GM12878 (cell line): ENCODE data around the gene KRT80. TPM values are rescaled to one million over a fixed set of nuclear protein-coding genes. Genes with fewer than 3 reads are reported as not detected.

Source experiments
- ATAC-seq: fragments of 200-7000 bp; cut with Tn5 transposase; 3 replicates; pipeline ENCODE4 v1.9.1; 2020; ENCODE audit warnings: mild to moderate bottlenecking, moderate library complexity
- BruUV-seq: library from RNA; stranded (reverse); fragments of 400-500 nt; replicated peaks from 2 replicates; lab custom pipeline; 2021; lab: Mats Ljungman, UMichigan
- CTCF ChIA-PET: fragments of 300-600 bp; sonication (Branson Sonifier 250); formaldehyde crosslinking; extraction: SDS; loops from one replicate; lab custom pipeline; 2021; ENCODE audit warnings: inconsistent platforms; lab: Yijun Ruan, JAX
- POLR2A ChIA-PET: fragments of 350-600 bp; formaldehyde crosslinking; extraction: SDS; loops from one replicate; lab custom pipeline; 2021; ENCODE audit warnings: inconsistent platforms; lab: Charles Lee
- RAD21 ChIA-PET: fragments of 300-600 bp; sonication (Branson Sonifier 250); formaldehyde crosslinking; loops from one replicate; lab custom pipeline; 2023; ENCODE audit warnings: antibody characterized with exemption; ENCODE audit not compliant: unreplicated experiment; lab: Charles Lee
- SMC1A ChIA-PET: fragments of 300-600 bp; sonication (Branson Sonifier 250); formaldehyde crosslinking; loops from one replicate; lab custom pipeline; 2023; ENCODE audit not compliant: unreplicated experiment, uncharacterized antibody; lab: Charles Lee
- DNase-seq: peaks from one replicate; pipeline ENCODE4 v3.0.0-alpha.2; 2011; ENCODE audit warnings: low read depth, low spot score
- FAIRE-seq: peaks from 3 replicates; lab custom pipeline; 2011; peaks lifted over from hg19 to GRCh38; lab: Jason Lieb, UNC
- H2AFZ ChIP-seq: 2 replicates; pipeline ENCODE4 v1.6.0; 2011; ENCODE audit warnings: low read depth, low read length, control low read depth; ENCODE audit not compliant: control insufficient read depth
- H3K27ac ChIP-seq: 2 replicates; pipeline ENCODE4 v1.5.1; 2011; ENCODE audit warnings: control low read depth; ENCODE audit not compliant: control insufficient read depth, insufficient read depth
- H3K27me3 ChIP-seq, 2 experiments: replicated peaks in 1 of 2; 2 replicates each; pipeline versions ENCODE4 v1.6.0 to v1.6.1; 2011; ENCODE audit warnings: low read length in 1 of 2; ENCODE audit not compliant: control insufficient read depth in 2 of 2, insufficient read depth in 2 of 2
- H3K36me3 ChIP-seq, 2 experiments: 2 replicates each; pipeline ENCODE4 v1.5.1; 2011; ENCODE audit warnings: low read length in 1 of 2; ENCODE audit not compliant: control insufficient read depth in 2 of 2, insufficient read depth in 2 of 2
- H3K4me1 ChIP-seq: 2 replicates; pipeline ENCODE4 v1.6.1; 2011; ENCODE audit warnings: mild to moderate bottlenecking, low read length, moderate library complexity, mixed read lengths; ENCODE audit not compliant: control insufficient read depth, insufficient read depth
- H3K4me2 ChIP-seq: 2 replicates; pipeline ENCODE4 v1.6.0; 2011; ENCODE audit warnings: control low read depth; ENCODE audit not compliant: control insufficient read depth, insufficient read depth
- H3K4me3 ChIP-seq: fragments of 200-600 bp; sonication (generic); 2 replicates; pipeline ENCODE4 v1.5.1; 2016
- H3K79me2 ChIP-seq: 2 replicates; pipeline ENCODE4 v1.6.0; 2011; ENCODE audit warnings: low read length; ENCODE audit not compliant: control insufficient read depth, insufficient read depth
- H3K9ac ChIP-seq: 2 replicates; pipeline ENCODE4 v1.8.0; 2011; ENCODE audit warnings: low read length, control low read depth, mixed read lengths; ENCODE audit not compliant: control insufficient read depth, insufficient read depth
- H3K9me3 ChIP-seq: replicated peaks from 3 replicates; pipeline ENCODE4 v1.5.1; 2011; ENCODE audit warnings: mild to moderate bottlenecking, low read length; ENCODE audit not compliant: control insufficient read depth, insufficient read depth
- H4K20me1 ChIP-seq: 2 replicates; pipeline ENCODE4 v1.6.0; 2011; ENCODE audit not compliant: control insufficient read depth, insufficient read depth
- CBX3 ChIP-seq: fragments of 200-600 bp; sonication (generic); IDR thresholded peaks from 2 replicates; pipeline ENCODE4 v1.6.1; 2016; ENCODE audit warnings: low read depth, borderline replicate concordance
- EGR1 ChIP-seq, 2 experiments: IDR thresholded peaks; 1 replicate in 1 of 2; 2 replicates in 1 of 2; pipeline ENCODE4 v1.6.1; 2011 to 2012; ENCODE audit warnings: low read depth in 2 of 2, low read length in 2 of 2, borderline replicate concordance in 1 of 2, mild to moderate bottlenecking in 1 of 2, moderate library complexity in 1 of 2
- EZH2 ChIP-seq: IDR thresholded peaks from 2 replicates; pipeline ENCODE4 v1.6.1; 2012; ENCODE audit warnings: low read depth, mild to moderate bottlenecking, control low read depth, inconsistent platforms, low read length, borderline replicate concordance; ENCODE audit not compliant: control insufficient read depth
- KLF5 ChIP-seq: fragments of 450-650 bp; IDR thresholded peaks from 2 replicates; pipeline ENCODE4 v1.6.1; 2014; ENCODE audit warnings: mild to moderate bottlenecking; ENCODE audit not compliant: partially characterized antibody
- SP1 ChIP-seq: IDR thresholded peaks from one replicate; pipeline ENCODE4 v1.6.1; 2011; ENCODE audit warnings: low read depth, low read length
- whole genome bisulfite sequencing: methylation state at CpG from one replicate; pipeline ENCODE4 v1.1.6; 2016; ENCODE audit warnings: low lambda C conversion rate; ENCODE audit not compliant: insufficient replicate concordance, insufficient coverage; ENCODE audit errors: missing lambda C conversion rate; 5-methylcytosine and 5-hydroxymethylcytosine counted together
- in situ Hi-C: fragments of 300-500 bp; cut with MboI; formaldehyde crosslinking; loops from 9 replicates; pipeline ENCODE4 v1.14.3; 2018; ENCODE audit warnings: mixed read lengths
- intact Hi-C: fragments of 100-400 bp; cut with micrococcal nuclease; formaldehyde crosslinking; loops from one replicate; pipeline ENCODE4 v1.14.2; 2022; ENCODE audit not compliant: unreplicated experiment
- polyA plus RNA-seq, 11 experiments: library from polyadenylated mRNA; depleted of rRNA in 4 of 11; unstranded in 6 of 11; stranded (reverse) in 5 of 11; fragments of >200 nt; fragmentation: Nextera tagmentation in 4 of 11; fragmentation: Illumina TruSeq in 1 of 11; extraction: Ambion mirVana in 4 of 11; extraction: Trizol in 1 of 11; gene quantifications; 1 replicate in 1 of 11; 2 replicates in 10 of 11; pipeline versions ENCODE4 v1.2.1 to v1.2.3, GENCODE V29; 2011 to 2016; ENCODE audit warnings: inconsistent platforms in 2 of 11, missing spikeins in 2 of 11, low read depth in 1 of 11
- total RNA-seq, 4 experiments: library from RNA; depleted of rRNA in 3 of 4; stranded (reverse); fragments of >200 nt in 3 of 4; fragmentation: Illumina TruSeq in 1 of 4; extraction: Trizol in 1 of 4; gene quantifications; 2 replicates each; pipeline versions ENCODE4 v1.2.1 to v1.2.3, GENCODE V29; 2013 to 2021
- TF ChIP-seq, protein P1 (sequence below): IDR thresholded peaks from 2 replicates; pipeline ENCODE4 v1.6.1; 2012; ENCODE audit warnings: low read length, inconsistent platforms

KRT80 gene
- total and polyA plus RNA-seq, 10 of the 15 experiments (the other 5 are each of a cell fraction or from before 2014, with no cell fraction given), result 0.01 TPM; not detected in 9

DNA sequence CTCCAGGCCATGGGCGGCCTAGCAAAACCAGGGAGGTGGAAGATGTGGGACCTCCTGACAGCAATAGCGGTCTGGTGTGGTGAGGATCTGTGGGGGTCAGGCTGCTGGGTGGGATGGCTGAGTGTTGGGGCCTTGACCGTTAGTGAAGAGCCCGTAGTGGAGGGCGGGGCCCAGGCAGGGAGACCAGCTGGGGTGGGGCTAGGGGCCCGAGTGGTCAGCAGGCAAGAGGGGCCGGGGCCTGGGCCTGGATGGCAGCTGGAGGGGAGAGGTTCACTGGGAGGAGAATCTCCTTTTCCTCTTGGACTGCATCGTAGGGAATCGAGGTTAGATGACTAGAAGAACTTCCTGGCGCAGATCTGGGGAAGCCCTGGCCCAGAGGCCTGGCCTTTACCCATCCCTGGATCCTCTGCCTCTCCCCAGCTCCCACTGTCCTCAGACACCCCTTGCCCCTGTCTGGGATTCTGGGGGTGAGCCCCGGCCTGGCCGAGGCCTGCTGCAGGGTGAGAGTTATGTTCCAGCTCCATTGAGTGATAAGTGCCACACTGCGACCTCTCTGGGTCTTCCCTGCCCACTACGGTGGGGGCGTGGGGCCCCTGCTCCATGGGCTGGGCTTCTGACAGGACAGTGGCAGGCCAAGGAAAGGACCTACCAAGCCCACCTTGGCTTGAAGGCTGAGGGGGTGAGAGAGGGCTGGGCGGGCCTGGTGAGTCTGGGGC, 47.1 kb downstream of the KRT80 start:
- no peaks in the 10 kb centered on the region for H3K9me3 ChIP-seq
- no peaks in the 10 kb centered on the region for H3K36me3 ChIP-seq
- no peaks in the 10 kb centered on the region for H3K4me1 ChIP-seq
- in situ Hi-C loops (loop anchor here (5.0 kb wide), 1 partner anchor 843 kb away; no protein-coding TSS in a partner anchor), intact Hi-C loops (no loop called here)
- ChIA-PET SMC1A (no interaction called here), CTCF (interaction anchor here (1.3 to 1.4 kb wide), 2 partner anchors 12 to 182 kb away, joined by 3 read pairs; no protein-coding TSS in a partner anchor), RAD21 (no interaction called here), POLR2A (no interaction called here)
- WGBS, result 27% methylated on average over 16 of the region's 16 CpGs
- no peak overlapping the region for H3K9ac ChIP-seq
- FAIRE-seq, result no peak
- H3K4me3 ChIP-seq, result no peak overlapping the region
- H3K27ac ChIP-seq, result no peak overlapping the region
- no TSS peak for BruUV-seq
- H4K20me1 ChIP-seq, result no peaks in the 10 kb centered on the region
- no peak overlapping the region for H3K4me2 ChIP-seq
- H2AFZ ChIP-seq, result no peak overlapping the region
- ATAC-seq, result no peak
- no peaks in the 10 kb centered on the region for H3K27me3 ChIP-seq
- no peaks in the 10 kb centered on the region for H3K79me2 ChIP-seq
- no peak for DNase-seq
- TF ChIP-seq SP1, result no peak
- no peak for TF ChIP-seq KLF5
- TF ChIP-seq CBX3, result no peak
- TF ChIP-seq EGR1 (IDR thresholded peaks at IDR 0.05; ENCODE audit: borderline replicate concordance in 1 of 2, low read depth in 2 of 2, low read length in 2 of 2), result no peak
- TF ChIP-seq, protein P1, sequence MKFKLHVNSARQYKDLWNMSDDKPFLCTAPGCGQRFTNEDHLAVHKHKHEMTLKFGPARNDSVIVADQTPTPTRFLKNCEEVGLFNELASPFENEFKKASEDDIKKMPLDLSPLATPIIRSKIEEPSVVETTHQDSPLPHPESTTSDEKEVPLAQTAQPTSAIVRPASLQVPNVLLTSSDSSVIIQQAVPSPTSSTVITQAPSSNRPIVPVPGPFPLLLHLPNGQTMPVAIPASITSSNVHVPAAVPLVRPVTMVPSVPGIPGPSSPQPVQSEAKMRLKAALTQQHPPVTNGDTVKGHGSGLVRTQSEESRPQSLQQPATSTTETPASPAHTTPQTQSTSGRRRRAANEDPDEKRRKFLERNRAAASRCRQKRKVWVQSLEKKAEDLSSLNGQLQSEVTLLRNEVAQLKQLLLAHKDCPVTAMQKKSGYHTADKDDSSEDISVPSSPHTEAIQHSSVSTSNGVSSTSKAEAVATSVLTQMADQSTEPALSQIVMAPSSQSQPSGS, result no peak
- TF ChIP-seq EZH2, result no peak
- TF ChIP-seq, all 136 proteins: peak for 0
